Astrocyte of the cerebellum (primary cell): ENCODE measurements around the gene MRAS.

Experiments
- DNase-seq: peaks from one replicate; pipeline ENCODE4 v3.0.0-alpha.2; 2011; ENCODE audit warnings: low read depth
- H3K4me3 ChIP-seq: 2 replicates; pipeline ENCODE4 v1.5.1; 2011; ENCODE audit warnings: mild to moderate bottlenecking, low read depth, low read length, moderate library complexity
- in situ Hi-C: cut with HindIII; loops from 2 replicates; pipeline ENCODE4 v1.10.0; 2017; ENCODE audit warnings: low sequenced_read_pairs
- TF ChIP-seq, protein P1 (sequence below): IDR thresholded peaks from 2 replicates; pipeline ENCODE4 v1.5.1; 2012; ENCODE audit warnings: low read length, low read depth, moderate library complexity, mild to moderate bottlenecking; ENCODE audit errors: missing control alignments

The MRAS gene

DNA sequence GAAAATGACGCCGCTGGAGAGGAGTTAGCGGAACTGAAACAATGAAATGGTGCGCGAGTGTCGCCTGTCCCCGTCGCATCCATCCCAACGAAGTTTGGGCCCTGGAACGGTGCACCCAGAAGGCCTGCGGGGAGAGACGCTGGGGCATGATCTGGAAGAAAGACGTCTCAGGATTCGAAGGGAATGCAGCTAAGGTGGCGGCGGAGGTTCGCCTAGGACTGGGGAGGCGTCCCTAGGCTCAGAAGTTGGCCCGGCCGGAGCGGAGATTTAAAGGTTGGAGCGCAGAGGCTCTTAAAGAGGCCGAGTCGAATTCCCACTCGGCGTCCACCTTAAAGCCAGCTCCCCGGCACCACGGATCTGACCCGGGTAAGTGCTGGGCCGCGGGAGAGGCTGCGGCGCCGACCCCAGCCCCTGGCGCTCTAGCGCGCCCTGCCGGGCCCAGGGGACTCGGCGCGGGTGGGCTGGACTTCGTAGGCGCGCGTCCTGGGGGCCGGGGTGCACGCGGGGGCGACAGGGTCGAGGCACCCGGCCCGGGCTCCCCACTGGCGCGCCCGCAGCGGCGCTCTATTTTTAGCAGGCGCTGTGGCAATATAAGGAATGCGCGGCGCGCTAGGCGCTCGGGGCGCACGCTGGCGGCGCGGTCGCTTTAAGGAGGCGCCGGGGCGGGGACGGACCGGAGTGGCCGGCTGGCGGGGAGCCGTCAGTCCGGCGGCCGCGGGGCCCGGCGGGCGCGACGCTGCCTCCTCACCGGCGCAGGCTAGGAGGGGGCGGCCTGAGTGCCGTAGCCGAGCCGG lies at the start of gene MRAS:
Gene MRAS (plus strand): TSS at position 620 of the 794 bp plus-strand sequence. CDS start 24,305 bp downstream, outside the sequence.
- in situ Hi-C loops: no loop called here

DNA sequence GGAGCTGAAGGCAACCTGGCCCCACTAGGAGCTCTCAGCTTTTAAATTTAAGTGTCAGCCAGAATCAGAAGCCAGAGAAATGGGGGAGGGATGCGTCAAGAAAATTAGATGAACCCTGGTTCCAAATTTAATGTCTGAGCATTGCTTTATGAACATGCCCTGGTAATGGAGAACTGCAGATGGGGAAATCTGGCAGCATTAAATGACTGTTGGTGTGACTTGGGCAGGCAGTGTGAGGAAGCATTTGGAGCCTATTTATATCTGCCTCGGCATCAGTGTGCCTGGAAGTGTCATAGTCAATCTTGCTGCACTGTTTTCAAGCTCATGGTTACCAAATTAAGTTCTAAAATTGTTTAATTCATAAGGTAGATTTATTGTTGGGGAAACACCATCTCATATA lies 47.7 kb upstream of the MRAS start:
- DNase-seq: no peak
- H3K4me3 ChIP-seq: no peak overlapping the region
- in situ Hi-C loops: no loop called here
- TF ChIP-seq, protein P1, sequence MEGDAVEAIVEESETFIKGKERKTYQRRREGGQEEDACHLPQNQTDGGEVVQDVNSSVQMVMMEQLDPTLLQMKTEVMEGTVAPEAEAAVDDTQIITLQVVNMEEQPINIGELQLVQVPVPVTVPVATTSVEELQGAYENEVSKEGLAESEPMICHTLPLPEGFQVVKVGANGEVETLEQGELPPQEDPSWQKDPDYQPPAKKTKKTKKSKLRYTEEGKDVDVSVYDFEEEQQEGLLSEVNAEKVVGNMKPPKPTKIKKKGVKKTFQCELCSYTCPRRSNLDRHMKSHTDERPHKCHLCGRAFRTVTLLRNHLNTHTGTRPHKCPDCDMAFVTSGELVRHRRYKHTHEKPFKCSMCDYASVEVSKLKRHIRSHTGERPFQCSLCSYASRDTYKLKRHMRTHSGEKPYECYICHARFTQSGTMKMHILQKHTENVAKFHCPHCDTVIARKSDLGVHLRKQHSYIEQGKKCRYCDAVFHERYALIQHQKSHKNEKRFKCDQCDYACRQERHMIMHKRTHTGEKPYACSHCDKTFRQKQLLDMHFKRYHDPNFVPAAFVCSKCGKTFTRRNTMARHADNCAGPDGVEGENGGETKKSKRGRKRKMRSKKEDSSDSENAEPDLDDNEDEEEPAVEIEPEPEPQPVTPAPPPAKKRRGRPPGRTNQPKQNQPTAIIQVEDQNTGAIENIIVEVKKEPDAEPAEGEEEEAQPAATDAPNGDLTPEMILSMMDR: no peak

More for the DNA sequence above, at the start of gene MRAS:
- no peak for DNase-seq
- peak within 1 kb of the TSS; percentile 62 for H3K4me3 ChIP-seq
- TF ChIP-seq, protein P1: peak; percentile 48

DNA sequence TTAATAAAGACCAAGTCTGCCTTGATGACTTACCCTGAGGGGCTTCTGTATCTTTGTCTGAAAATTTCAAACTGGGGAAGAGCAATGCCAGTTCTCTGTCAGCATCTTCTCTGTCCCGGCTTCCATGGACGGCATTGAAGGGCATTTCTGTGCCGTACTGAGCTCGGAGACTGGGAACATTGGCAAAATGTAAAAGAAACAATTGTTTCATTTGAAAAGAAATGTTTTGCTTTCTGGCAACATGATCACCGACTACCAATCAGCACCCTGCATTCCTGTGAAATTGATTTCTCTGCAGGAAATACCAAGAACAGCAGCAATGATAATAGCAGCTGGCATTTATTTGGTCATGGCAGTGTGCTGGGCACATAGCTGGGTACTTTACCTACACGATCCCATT lies 44.9 kb upstream of the MRAS start:
- DNase-seq: no peak
- TF ChIP-seq, protein P1: no peak
- H3K4me3 ChIP-seq: no peak overlapping the region
- in situ Hi-C loops: no loop called here

DNA sequence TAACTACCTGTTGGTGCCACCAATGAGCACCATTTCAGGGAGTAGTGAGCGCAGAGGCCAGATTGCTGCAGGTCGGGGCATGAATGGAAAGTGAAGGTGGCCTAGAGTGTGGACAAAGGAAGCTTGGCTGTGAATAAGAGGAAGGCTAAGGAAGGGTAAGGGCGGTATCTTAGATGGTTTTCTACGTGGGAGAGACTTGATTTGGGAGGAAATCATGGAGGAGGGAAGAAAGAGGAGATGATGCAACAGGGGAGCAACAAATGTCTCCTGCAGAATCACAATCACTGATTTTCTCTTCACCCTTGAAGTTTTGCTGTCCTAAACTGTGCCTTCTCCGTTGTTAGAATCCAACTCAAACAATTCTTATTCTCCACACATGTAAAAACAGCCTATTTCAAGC lies 40.5 kb upstream of the MRAS start:
- DNase-seq: no peak
- TF ChIP-seq, protein P1: no peak
- H3K4me3 ChIP-seq: no peak overlapping the region
- in situ Hi-C loops: no loop called here

DNA sequence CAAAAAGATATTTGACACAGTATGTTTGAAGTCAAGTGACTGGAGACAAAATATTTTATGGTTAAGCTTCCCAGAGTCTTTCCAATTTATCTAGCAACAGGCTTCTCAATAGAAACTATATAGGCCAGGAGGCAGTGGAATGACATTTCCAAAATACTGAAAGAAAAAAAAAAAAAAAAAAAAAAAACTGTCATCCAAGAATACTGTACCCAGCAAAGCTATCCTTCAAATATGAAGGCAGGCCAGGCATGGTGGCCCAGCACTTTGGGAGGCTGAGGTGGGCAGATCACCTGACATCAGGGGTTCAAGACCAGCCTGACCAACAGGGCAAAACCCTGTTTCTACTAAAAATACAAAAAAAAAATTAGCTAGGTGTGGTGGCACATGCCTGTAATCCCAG lies 39.6 kb upstream of the MRAS start:
- TF ChIP-seq, protein P1: no peak
- DNase-seq: no peak
- in situ Hi-C loops: no loop called here
- no peak overlapping the region for H3K4me3 ChIP-seq

DNA sequence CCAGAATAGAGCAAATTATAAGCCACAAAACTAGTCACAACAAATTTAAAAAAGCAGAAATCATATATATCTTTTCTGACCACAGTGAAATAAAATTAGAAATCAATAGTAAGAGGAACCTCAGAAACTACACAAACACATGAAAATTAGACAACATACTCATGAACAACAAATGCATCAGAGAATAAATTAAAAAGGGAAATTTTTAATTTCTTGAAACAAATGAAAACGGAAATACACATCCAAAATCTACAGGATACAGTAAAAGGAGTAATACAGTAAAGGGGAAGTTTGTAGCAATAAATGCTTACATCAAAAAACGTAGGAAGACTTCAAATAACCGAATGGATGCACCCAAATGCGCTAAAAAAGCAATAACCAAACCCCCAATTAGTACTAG lies 37.9 kb upstream of the MRAS start:
- no peak for DNase-seq
- in situ Hi-C loops: no loop called here
- H3K4me3 ChIP-seq: no peak overlapping the region
- TF ChIP-seq, protein P1: no peak
